Transverse colon (tissue), 4 donors: Measurements from ENCODE around the gene INPP4B.

Experiments used
- POLR2A ChIP-seq: fragments of 450-650 bp; IDR thresholded peaks from one replicate; pipeline ENCODE4 v1.6.1; 2016; ENCODE audit warnings: antibody characterized with exemption, mild to moderate bottlenecking, moderate library complexity
- POLR2AphosphoS5 ChIP-seq, 3 donors: sonication (generic); formaldehyde crosslinking; IDR thresholded peaks; one replicate each; pipeline ENCODE4 v1.6.1; 2016; ENCODE audit warnings: antibody characterized with exemption in 3 of 3
- TF ChIP-seq, protein P1 (sequence below), 5 experiments: fragments of 200-600 bp in 3 of 5; fragments of 450-650 bp in 2 of 5; sonication (generic) in 3 of 5; IDR thresholded peaks; 1 replicate in 2 of 5; 2 replicates in 3 of 5; pipeline ENCODE4 v1.5.1; 2016 to 2017; ENCODE audit warnings: antibody characterized with exemption in 5 of 5, inconsistent platforms in 3 of 5, mild to moderate bottlenecking in 2 of 5, moderate library complexity in 1 of 5

DNA sequence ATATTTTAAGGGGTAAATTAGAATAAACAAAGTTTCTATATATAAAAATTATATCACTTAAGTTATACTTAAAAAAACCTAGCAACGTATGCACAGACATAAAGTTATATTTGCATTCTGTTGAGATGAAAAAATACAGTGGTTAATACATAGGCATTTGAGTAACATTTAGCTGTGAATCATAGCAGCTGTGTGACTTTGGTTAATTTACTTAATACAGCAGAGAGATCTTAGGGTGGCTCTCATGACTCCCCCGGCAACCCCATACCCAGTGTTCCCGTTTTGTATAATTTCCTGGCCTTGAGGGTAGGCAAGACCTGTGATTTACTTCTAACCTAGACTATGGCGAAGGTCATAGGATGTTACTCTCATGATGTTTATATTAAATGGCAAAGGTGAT is 504.8 kb downstream of the INPP4B start:
- TF ChIP-seq POLR2AphosphoS5 (IDR thresholded peaks at IDR 0.05) (no peak), POLR2A (no peak)
- TF ChIP-seq, protein P1, sequence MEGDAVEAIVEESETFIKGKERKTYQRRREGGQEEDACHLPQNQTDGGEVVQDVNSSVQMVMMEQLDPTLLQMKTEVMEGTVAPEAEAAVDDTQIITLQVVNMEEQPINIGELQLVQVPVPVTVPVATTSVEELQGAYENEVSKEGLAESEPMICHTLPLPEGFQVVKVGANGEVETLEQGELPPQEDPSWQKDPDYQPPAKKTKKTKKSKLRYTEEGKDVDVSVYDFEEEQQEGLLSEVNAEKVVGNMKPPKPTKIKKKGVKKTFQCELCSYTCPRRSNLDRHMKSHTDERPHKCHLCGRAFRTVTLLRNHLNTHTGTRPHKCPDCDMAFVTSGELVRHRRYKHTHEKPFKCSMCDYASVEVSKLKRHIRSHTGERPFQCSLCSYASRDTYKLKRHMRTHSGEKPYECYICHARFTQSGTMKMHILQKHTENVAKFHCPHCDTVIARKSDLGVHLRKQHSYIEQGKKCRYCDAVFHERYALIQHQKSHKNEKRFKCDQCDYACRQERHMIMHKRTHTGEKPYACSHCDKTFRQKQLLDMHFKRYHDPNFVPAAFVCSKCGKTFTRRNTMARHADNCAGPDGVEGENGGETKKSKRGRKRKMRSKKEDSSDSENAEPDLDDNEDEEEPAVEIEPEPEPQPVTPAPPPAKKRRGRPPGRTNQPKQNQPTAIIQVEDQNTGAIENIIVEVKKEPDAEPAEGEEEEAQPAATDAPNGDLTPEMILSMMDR (IDR thresholded peaks at IDR 0.05), result no peak
